CD4-positive, alpha-beta T cell (primary cell): ENCODE data around the gene PEX19. TPM values are rescaled to one million over a fixed set of nuclear protein-coding genes. Genes with fewer than 3 reads are reported as not detected.

Experiments used
- ATAC-seq: fragments of 200-7000 bp; cut with Tn5 transposase; one replicate; pipeline ENCODE4 v1.10.0; 2022; ENCODE audit warnings: mild to moderate bottlenecking; ENCODE audit not compliant: poor library complexity
- CTCF ChIA-PET: fragments of 350-600 bp; sonication (Branson Sonifier 250); formaldehyde crosslinking; loops from one replicate; lab custom pipeline; 2021; ENCODE audit warnings: antibody characterized with exemption, inconsistent platforms; lab: Charles Lee
- POLR2A ChIA-PET: fragments of 350-600 bp; sonication (Branson Sonifier 250); formaldehyde crosslinking; loops from one replicate; lab custom pipeline; 2021; ENCODE audit warnings: antibody characterized with exemption, inconsistent platforms; lab: Charles Lee
- DNase-seq, 14 experiments: peaks; one replicate each; pipeline ENCODE4 v3.0.0-alpha.2; 2013 to 2020; ENCODE audit warnings: mixed read lengths in 2 of 14
- H3K27ac ChIP-seq, 2 donors: one replicate each; pipeline versions ENCODE4 v1.5.1 to v1.7.0; 2013; ENCODE audit warnings: low read length in 2 of 2, low read depth in 1 of 2, mild to moderate bottlenecking in 1 of 2
- H3K27me3 ChIP-seq, 2 experiments: 1 replicate in 1 of 2; 2 replicates in 1 of 2; pipeline versions ENCODE4 v1.6.1 to v1.7.0; 2013; ENCODE audit warnings: low read length in 2 of 2, control low read depth in 1 of 2, mild to moderate bottlenecking in 1 of 2, moderate library complexity in 1 of 2; ENCODE audit not compliant: insufficient read depth in 2 of 2, control insufficient read depth in 1 of 2
- H3K36me3 ChIP-seq: one replicate; pipeline ENCODE4 v1.6.1; 2013; ENCODE audit warnings: low read length, control low read depth; ENCODE audit not compliant: insufficient read depth
- H3K4me1 ChIP-seq: one replicate; pipeline ENCODE4 v1.6.1; 2013; ENCODE audit warnings: low read length, control low read depth; ENCODE audit not compliant: insufficient read depth
- H3K4me3 ChIP-seq: one replicate; pipeline ENCODE4 v1.5.1; 2013; ENCODE audit warnings: mild to moderate bottlenecking, low read length, moderate library complexity
- H3K9me3 ChIP-seq, 2 experiments: 1 replicate in 1 of 2; 2 replicates in 1 of 2; pipeline versions ENCODE4 v1.6.1 to v1.7.0; 2013; ENCODE audit warnings: low read length in 2 of 2, mild to moderate bottlenecking in 2 of 2, control low read depth in 1 of 2, moderate library complexity in 1 of 2; ENCODE audit not compliant: control insufficient read depth in 1 of 2, insufficient read depth in 1 of 2
- H3K27ac Mint-ChIP-seq: one replicate; pipeline ENCODE4 v1.8.0; 2020; ENCODE audit warnings: mixed read lengths
- H3K27me3 Mint-ChIP-seq: one replicate; pipeline ENCODE4 v1.8.0; 2021; ENCODE audit warnings: mixed read lengths
- H3K36me3 Mint-ChIP-seq: one replicate; pipeline ENCODE4 v1.8.0; 2021; ENCODE audit warnings: low read depth, mixed read lengths
- H3K4me1 Mint-ChIP-seq: one replicate; pipeline ENCODE4 v1.8.0; 2021; ENCODE audit warnings: low read depth, mixed read lengths
- H3K4me3 Mint-ChIP-seq: one replicate; pipeline ENCODE4 v1.8.0; 2020; ENCODE audit warnings: mild to moderate bottlenecking, mixed read lengths
- H3K9me3 Mint-ChIP-seq: one replicate; pipeline ENCODE4 v1.8.0; 2020; ENCODE audit warnings: mixed read lengths
- CTCF ChIP-seq: fragments of 200-600 bp; IDR thresholded peaks from one replicate; pipeline ENCODE4 v1.8.0; 2022; ENCODE audit warnings: antibody characterized with exemption, mild to moderate bottlenecking
- intact Hi-C, 2 experiments: fragments of 100-400 bp; cut with DNase I in 1 of 2; cut with micrococcal nuclease in 1 of 2; formaldehyde crosslinking; loops; one replicate each; pipeline versions ENCODE4 v1.15.1 to v1.9.0; 2023 to 2025; cut with DNase I, micrococcal nuclease
- total RNA-seq, 174 experiments: library from RNA in 2 of 174; stranded (reverse) in 2 of 174; gene quantifications; one replicate each; pipeline ENCODE4 v1.2.3 and lab custom pipeline; 2021 to 2026

PEX19 gene
- total RNA-seq, 2 experiments from 2014 or later = 32.0 to 33.4 TPM

- no peaks in the 10 kb centered on the region for H3K27me3 ChIP-seq
- Mint-ChIP-seq H3K9me3 (no peaks in the 10 kb centered on the region), H3K4me3 (no peak overlapping the region), H3K36me3 (peaks cover 91% of the 10 kb centered on the region), H3K27ac (no peak overlapping the region), H3K27me3 (no peaks in the 10 kb centered on the region), H3K4me1 (peaks cover 28% of the 10 kb centered on the region)
- H3K4me3 ChIP-seq = no peak overlapping the region
- no peak for DNase-seq
- ChIA-PET CTCF (interaction anchor here (1.1 kb wide), 1 partner anchor 15 kb away, joined by 4 read pairs; no protein-coding TSS in a partner anchor), POLR2A (interaction anchor here (1.0 to 1.1 kb wide), 2 partner anchors 27 to 28 kb away, joined by 3 read pairs; no protein-coding TSS in a partner anchor)
- H3K27ac ChIP-seq = no peak overlapping the region
- no peak for TF ChIP-seq CTCF
- intact Hi-C loops = no loop called here
- H3K4me1 ChIP-seq = peaks cover 4% of the 10 kb centered on the region
- H3K36me3 ChIP-seq = peaks cover 77% of the 10 kb centered on the region
- H3K9me3 ChIP-seq = peaks cover 0 to under 1% of the 10 kb centered on the region in 2 experiments
- ATAC-seq = no peak
Measured at GRCh38 chr1:160322831-160323230, 37.9 kb upstream of the PEX19 start.

DNA sequence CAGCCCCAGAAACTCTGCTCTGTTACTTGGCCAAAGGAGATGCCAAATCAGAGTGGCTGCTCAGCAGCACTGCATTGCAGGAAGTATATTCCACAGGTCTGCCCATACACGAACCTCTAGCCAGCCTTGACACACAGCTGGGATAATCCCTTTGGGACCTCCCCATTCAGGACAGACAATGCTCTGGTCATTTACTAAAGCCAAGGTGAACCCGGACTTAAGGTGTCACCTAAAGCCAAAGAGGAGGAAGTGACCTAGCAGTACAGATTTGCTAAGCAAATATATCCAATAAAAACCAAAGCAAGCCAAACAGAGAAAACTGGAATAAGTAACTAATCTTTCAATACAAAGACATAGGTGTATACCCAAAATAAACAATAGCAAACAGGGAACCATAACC lies 30.4 kb upstream of the PEX19 start:
- H3K27ac Mint-ChIP-seq = no peak overlapping the region
- H3K27me3 ChIP-seq = no peaks in the 10 kb centered on the region
- H3K36me3 ChIP-seq = peaks cover 84% of the 10 kb centered on the region
- peaks cover 96% of the 10 kb centered on the region for H3K36me3 Mint-ChIP-seq
- peaks cover 5% of the 10 kb centered on the region for H3K4me1 ChIP-seq
- no peak overlapping the region for H3K4me3 Mint-ChIP-seq
- H3K9me3 ChIP-seq = peaks cover 11 to 12% of the 10 kb centered on the region in 2 experiments
- H3K4me1 Mint-ChIP-seq = peaks cover 20% of the 10 kb centered on the region
- no peaks in the 10 kb centered on the region for H3K9me3 Mint-ChIP-seq
- intact Hi-C loops = no loop called here
- H3K4me3 ChIP-seq = no peak overlapping the region
- H3K27ac ChIP-seq = no peak overlapping the region
- ATAC-seq = no peak
- TF ChIP-seq CTCF = no peak
- no peaks in the 10 kb centered on the region for H3K27me3 Mint-ChIP-seq
- no peak for DNase-seq
- CTCF ChIA-PET = interaction anchor here (0.6 kb wide), 1 partner anchor 73 kb away, joined by 3 read pairs; no protein-coding TSS in a partner anchor
- POLR2A ChIA-PET = no interaction called here

DNA sequence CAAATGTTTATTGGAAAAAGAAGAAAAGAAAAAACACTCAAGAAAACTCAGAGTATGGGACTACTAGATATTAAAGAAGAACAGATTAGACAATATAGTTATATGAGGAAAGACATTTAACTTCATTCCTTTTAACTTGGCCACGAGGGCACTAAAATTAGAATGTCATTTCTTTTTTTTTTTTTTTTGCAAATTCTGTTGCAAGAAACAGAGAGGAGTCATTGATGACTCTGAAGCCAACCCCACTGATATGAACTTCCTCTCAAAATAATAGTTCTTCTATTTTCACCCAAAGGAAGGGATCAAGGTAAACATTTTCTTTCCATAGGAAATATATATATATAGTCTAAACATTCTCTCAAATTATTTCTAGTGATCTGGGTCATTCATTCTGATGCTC lies 24.6 kb upstream of the PEX19 start:
- H3K4me3 ChIP-seq = no peak overlapping the region
- ATAC-seq = no peak
- H3K4me3 Mint-ChIP-seq = no peak overlapping the region
- H3K9me3 Mint-ChIP-seq = no peaks in the 10 kb centered on the region
- no peaks in the 10 kb centered on the region for H3K4me1 ChIP-seq
- TF ChIP-seq CTCF = no peak
- H3K27ac Mint-ChIP-seq = no peak overlapping the region
- H3K9me3 ChIP-seq = no peaks in the 10 kb centered on the region
- no peak for DNase-seq
- peaks cover 96% of the 10 kb centered on the region for H3K36me3 ChIP-seq
- no peaks in the 10 kb centered on the region for H3K4me1 Mint-ChIP-seq
- intact Hi-C loops = no loop called here
- H3K27me3 Mint-ChIP-seq = no peaks in the 10 kb centered on the region
- ChIA-PET POLR2A (no interaction called here), CTCF (interaction anchor here (1.1 kb wide), 1 partner anchor 18 kb away, joined by 3 read pairs; no protein-coding TSS in a partner anchor)
- H3K27me3 ChIP-seq = no peaks in the 10 kb centered on the region
- no peak overlapping the region for H3K27ac ChIP-seq
- H3K36me3 Mint-ChIP-seq = peaks cover 95% of the 10 kb centered on the region
